Superior temporal gyrus (tissue), 1 donor: ENCODE data around the gene IGLL1.
"Not testable (repeated sequence)": the region's sequence is repeated elsewhere in the genome, so short reads cannot be mapped to it uniquely, and the experiment has no call there.

Experiments used
- DNase-seq: peaks from one replicate; pipeline ENCODE4 v3.0.0-alpha.2; 2016; ENCODE audit errors: extremely low spot score

IGLL1 gene

DNA sequence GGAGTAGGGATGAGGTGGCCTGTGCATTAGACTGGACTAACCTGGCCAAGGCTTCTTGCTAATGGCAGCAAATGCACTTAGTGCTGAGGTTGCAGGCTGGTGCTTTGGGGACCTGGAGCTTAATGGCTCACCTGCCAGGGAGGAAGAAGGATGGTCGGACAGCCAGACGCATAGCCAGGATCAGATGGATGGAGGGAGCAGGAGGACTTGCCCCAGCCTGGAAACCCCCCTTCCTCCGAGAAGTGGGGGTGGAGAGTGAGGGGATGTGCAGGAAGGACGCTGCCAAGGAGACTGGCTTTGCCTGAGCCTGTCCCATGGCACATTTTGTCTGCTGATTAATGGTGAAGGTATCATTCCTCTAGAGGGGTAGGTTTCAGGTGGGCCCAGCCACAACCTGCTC is 17.9 kb downstream of the IGLL1 start:
- no peak for DNase-seq

DNA sequence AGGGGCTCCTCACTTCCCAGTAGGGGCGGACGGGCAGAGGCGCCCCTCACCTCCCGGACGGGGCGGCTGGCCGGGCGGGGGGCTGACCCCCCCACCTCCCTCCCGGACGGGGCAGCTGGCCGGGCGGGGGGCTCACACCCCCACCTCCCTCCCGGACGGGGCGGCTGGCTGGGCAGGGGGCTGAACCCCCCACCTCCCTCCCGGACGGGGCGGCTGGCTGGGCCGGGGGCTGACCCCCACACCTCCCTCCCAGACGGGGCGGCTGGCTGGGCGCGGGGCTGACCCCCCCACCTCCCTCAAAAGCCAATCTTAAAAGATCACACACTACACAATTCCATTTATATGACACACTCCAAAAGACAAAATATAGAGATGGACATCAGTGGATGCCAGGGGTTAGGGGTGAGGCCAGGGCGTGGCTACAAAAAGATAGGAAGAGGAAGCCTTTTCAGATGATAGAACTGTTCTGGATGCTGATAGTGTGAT is 19.0 kb downstream of the IGLL1 start:
- DNase-seq = not testable (repeated sequence)

DNA sequence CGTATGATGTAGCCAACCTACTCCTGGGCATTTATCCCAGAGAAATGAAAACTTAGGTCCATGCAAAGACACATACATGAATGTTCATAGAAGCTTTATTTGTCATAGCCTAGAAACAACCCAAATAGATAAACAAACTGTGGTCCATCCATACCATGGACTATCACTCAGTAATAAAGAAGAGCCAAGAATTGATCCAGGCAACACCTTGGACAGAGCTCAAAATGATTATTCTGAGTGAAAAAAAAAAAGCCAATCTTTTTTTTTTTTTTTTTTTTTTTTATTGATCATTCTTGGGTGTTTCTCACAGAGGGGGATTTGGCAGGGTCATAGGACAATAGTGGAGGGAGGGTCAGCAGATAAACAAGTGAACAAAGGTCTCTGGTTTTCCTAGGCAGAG is 19.9 kb downstream of the IGLL1 start:
- not testable (repeated sequence) for DNase-seq

DNA sequence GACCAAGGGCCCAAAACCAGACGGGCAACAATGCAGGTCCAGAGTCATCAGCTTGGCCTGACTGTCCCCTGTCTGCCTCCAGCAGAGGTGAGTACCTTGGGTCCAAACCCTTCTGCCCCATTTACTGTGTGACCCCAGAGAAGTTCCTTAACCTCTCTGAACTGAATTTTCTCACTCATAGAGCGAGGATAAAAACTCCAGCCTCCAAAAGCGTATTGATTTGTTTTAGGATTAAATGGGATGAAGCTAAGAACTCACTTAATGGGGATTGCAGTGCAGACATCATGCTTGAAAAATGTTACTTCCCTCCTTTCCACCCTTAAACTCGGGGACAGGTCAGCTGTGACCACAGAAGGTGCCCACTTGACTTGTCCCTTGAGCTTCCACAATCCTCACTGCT is 22.6 kb downstream of the IGLL1 start:
- DNase-seq = no peak

DNA sequence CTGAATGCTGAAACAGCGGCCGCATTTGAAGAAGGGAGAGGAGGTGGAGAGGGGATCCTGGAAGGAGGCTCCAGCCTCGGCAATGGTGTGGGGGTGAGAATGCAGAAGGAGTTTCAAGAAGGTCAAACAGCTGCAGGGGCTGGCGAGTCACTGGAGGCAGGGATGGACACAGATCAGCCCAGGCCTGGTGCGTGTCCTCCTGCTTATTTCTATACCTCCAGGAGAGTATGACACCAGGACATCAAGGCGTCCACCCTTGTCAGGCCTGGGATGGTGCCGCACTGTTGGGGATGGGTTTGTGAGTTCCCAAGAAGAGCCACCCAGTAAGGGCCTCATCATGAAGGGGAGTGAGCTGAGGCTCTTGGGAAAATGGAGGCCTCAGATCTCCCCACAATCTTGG is 23.1 kb downstream of the IGLL1 start:
- DNase-seq = no peak

DNA sequence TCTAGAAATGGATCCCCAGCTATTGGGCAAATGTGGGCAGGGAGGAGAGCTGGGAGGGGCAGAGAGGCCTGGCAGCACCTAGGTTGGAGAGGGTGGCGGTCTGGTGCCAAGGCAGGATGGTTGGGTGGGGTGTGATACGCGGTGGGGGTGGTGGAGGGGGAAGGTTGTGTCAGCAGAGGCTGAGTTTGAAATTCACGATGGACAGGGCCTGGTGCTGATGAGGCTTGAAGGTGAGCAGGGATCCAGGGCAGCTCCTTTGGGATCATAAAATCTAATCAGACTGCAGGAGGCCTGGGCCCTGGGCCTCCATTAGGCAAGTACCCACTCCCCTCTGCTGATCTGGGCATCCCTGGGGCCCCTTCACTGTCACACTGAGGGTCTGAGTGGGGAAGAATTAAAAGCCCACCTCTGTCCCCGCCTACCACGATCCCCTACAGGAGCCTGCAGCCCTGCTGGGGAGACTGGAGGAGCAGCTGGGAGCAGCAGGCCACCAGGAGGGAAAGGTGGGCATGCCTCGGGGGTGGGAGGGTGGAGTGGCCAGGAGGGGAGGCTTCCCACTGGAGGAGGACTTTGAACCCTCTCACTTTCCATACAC is 24.0 kb downstream of the IGLL1 start:
- no peak for DNase-seq

DNA sequence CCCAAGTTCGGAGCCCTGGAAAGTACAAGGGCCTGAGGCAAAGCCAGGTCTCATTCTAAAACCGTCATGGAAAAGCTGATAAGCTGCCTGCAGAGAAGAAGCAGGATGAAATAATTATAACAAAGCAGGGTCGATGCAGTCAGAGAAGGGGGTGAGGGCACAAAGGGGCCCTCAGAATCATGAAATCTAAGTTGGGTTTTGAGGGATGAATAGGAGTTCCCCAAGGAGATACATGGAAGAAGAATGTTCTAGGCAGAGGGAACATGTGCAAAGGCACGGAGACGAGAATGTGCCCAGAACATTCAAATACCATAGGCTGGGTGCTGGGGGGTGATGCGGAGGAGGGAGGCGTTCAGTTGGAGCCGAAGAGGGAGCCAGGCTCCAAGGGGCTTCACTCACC is 25.0 kb downstream of the IGLL1 start:
- no peak for DNase-seq

DNA sequence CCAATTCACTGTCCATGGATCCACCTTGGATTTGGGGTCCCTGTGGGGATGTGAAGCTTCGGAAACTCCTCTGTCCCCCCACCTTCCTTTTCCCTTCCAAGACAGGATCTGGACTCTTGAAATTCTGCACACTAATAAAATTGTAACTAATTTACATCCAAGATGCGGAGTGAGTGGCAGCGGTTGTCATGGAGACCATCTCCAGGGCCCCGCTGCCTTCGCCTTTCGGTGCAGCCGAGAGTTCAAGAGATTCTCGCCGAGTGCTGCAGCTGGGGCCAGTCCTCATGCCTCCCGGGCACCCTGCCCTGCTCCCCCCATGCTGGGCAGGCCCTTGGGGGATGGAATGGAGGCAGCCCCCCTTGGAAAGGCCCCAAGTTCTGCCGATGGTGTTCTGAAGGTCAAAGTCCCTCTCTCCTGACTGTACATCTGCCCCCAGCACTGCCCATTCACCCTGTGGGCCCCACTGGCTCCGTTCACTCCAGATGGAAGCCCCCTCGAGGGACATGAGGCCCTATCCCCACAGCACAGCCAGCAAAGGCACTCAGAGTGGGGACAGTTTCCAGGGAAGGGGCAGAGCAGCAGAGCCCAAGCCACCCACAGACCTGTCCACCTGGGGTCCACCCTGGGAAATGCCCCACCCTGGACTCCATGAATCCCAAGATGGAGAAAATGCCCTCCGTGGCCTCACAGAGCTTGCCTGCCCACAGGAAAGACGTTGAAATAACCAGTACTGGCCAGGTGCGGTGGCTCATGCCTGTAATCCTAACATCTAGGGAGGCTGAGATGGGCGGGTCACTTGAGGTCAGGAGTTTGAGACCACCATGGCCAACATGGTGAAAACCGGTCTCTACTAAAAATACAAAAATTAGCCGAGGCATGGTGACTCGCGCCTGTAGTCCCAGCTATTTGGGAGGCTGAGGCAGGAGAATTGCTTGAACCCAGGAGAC is 25.9 kb downstream of the IGLL1 start:
- no peak for DNase-seq

DNA sequence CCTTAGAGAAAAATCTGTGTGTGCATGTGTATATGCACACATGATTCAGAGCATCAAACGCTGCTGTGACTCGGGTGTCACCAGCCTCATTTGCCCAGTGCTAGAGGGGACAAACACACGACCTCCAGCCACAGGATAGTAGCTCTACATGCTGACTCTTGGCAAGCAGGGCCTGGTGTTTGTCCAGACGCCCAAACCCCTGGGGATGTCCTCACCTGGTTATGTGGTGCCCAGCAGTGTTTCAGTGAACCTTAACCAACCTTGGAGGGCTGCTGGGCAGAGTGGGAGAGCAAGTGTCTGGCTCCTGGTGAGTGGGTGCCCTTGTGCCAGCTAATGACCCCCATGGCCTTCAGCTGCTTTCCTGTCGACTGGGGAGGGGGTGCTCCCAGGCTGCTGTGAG is 26.7 kb downstream of the IGLL1 start:
- no peak for DNase-seq

DNA sequence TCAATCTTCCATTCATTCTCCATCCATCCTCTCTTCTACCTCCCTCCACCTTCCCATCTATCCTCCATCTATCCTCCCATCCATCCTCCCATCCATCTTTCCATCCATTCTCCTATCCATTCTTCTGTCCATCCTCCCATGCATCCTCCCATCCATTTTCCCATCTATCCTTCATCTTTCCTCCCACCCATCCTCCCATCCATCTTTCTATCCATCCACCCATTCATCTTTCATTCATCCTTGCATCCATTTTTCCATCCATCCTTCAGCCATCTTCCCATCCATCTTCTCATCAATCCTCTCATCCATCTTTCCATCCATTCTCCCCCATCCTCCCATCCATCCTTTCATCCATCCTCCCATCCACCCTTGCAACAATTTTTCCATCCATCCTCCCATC is 27.5 kb downstream of the IGLL1 start:
- no peak for DNase-seq

DNA sequence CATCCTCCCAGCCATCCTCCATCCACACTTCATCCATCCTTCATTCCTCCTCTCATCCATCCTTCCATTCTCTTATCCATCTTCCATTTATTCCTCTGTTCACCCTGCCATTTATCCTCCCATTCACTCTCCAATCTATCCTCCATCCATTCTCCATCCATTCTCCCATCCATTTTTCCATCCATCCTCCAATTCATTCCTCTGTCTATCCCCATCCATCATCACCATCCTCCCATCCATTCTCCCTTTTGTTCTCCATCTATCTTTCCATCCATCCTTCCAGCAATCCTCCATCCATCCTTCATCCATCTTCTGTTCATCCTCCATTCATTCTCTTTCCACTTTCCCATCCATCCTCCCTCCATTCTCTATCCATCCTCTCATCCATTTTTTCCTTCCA is 28.7 kb downstream of the IGLL1 start:
- DNase-seq = no peak

DNA sequence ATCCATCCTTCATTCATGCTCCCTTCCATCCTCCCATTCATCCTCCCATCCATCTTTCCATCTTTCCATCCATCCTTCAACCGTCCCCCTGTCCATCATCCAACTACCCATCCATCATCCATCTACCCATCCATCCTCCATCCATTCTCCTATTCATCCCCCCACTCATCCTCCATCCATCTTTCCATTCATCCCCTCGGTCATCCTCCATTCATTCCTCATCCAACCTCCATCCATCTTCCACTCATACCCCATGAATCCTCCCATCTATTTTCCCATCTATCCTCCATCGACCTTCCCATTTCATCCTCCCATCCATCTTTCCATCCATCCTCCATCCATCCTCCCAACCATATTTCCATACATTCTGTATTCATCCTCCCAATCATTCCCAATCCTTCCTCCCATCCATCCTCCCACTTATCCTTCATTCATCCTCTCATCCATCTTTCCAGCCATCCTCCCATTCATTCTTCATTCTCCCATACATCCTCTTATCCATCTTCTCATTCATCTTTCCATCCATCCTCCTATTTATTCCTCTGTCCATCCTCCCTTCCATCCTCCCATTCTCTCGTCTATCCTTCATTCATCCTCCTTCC is 29.9 kb downstream of the IGLL1 start:
- DNase-seq = no peak

DNA sequence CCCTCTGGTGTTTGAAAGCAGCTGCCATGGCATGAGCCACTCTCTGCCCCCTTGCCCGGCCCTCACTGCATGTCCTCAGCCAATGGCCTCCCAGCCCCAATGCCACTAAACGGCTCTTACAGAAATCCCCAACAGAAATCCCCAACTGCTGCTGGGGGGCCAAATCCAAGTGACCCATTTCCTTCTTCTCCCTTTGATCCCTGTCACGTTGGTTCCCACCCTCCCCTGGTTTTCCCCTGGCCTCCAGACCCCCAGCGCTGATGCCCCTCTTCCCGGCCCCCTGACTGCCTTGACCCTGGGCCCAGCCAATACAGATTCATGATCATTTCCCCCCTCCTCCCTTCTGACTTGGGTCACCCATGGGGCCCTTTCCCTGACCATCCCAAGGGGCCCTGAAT is 30.9 kb downstream of the IGLL1 start:
- DNase-seq = no peak

DNA sequence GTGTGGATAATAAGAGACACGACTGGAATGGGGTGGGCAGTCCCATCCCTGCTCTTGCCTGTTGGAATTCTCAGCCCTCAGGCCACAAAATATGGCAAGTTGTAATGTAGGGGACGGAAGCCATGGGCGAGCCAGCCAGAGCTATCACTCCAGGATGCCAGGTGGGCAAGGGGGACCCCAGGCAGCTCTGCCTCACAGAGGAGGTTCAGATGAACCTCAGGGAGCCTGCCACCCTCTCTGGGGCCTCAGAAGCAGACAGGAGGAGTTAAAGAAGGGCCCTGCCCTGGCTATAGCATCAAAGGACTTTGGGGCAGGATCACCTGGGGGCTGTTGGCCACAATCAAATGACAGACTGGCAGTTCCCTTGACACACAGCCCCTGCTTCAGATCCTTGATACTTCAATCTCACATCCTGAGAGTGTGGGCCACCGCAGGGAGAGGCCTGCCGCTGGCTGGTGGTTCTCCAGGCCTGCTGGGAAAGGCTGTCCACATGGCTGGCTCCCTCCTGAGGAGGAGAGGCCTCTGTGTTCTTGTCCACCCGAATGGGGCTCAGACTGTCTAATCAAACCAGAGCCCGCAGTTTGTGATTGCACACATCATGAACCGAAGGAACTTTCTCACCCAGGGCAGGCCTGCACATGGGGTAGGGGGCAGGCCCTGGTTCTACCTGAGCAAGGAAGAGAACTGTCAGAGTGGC is 31.4 kb downstream of the IGLL1 start:
- no peak for DNase-seq

DNA sequence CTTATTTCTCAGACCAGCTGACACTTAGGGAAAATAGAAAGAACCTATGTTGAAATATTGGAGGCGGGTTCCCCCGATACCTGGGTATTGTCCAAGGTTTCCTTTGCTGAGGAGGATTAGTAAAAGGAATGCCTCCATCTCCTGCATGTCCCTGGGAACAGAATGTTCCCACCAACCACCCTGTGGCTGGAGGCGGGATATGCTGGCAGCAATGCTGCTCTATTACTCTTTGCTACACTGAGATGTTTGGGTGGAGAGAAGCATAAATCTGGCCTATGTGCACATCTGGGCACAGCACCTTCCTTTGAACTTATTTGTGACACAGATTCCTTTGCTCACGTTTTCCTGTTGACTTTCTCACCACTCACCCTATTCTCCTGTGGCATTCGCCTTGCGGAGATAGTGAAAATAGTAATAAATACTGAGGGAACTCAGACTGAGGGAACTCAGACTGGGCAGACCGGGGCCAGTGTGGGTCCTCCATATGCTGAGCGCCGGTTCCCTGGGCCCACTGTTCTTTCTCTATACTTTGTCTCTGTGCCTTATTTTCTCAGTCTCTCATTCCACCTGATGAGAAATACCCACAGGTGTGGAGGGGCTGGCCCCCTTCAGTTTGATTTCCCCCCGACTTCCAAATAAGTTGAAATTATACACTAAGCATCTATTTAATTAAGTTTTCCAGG is 32.1 kb downstream of the IGLL1 start:
- no peak for DNase-seq

DNA sequence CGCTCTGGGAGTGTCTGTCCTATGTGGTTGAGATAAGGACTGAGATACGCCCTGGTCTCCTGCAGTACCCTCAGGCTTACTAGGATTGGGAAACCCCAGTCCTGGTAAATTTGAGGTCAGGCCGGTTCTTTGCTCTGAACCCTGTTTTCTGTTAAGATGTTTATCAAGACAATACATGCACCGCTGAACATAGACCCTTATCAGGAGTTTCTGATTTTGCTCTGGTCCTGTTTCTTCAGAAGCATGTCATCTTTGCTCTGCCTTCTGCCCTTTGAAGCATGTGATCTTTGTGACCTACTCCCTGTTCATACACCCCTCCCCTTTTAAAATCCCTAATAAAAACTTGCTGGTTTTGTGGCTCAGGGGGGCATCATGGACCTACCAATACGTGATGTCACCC is 32.7 kb downstream of the IGLL1 start:
- DNase-seq = not testable (repeated sequence)

DNA sequence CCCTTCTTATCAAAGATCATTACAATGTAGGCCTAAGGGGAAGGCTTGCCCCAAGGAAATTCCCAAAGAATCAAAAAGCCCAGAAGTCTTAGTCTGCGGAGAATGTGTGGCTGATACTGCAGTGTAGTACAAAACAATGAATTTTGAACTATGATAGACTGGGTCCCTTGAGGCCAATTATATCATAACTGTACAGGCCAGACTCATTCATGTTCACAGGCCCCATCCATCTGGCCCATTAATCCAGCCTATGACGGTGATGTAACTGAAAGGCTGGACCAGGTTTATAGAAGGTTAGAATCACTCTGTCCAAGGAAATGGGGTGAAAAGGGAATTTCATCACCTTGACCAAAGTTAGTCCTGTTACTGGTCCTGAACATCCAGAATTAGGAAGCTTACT is 35.2 kb downstream of the IGLL1 start:
- DNase-seq = no peak

DNA sequence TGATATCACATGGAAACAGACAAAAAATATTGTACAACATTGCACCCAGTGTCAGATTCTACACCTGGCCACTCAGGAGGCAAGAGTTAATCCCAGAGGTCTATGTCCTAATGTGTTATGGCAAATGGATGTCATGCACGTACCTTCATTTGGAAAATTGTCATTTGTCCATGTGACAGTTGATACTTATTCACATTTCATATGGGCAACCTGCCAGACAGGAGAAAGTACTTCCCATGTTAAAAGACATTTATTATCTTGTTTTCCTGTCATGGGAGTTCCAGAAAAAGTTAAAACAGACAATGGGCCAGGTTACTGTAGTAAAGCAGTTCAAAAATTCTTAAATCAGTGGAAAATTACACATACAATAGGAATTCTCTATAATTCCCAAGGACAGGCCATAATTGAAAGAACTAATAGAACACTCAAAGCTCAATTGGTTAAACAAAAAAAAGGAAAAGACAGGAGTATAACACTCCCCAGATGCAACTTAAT is 36.5 kb downstream of the IGLL1 start:
- DNase-seq = not testable (repeated sequence)

DNA sequence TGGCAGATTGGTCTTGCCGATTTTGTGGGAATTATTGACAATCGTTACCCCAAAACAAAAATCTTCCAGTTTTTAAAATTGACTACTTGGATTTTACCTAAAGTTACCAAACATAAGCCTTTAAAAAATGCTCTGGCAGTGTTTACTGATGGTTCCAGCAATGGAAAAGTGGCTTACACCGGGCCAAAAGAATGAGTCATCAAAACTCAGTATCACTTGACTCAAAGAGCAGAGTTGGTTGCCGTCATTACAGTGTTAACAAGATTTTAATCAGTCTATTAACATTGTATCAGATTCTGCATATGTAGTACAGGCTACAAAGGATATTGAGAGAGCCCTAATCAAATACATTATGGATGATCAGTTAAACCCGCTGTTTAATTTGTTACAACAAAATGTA is 37.2 kb downstream of the IGLL1 start:
- no peak for DNase-seq

DNA sequence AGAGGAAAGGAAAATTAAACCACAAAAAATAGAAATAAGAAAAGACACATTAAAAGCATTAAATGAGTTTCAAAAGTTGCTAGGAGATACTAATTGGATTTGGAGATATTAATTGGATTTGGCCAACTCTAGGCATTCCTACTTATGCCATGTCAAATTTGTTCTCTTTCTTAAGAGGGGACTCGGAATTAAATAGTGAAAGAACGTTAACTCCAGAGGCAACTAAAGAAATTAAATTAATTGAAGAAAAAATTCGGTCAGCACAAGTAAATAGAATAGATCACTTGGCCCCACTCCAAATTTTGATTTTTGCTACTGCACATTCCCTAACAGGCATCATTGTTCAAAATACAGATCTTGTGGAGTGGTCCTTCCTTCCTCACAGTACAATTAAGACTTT is 37.7 kb downstream of the IGLL1 start:
- DNase-seq = not testable (repeated sequence)

DNA sequence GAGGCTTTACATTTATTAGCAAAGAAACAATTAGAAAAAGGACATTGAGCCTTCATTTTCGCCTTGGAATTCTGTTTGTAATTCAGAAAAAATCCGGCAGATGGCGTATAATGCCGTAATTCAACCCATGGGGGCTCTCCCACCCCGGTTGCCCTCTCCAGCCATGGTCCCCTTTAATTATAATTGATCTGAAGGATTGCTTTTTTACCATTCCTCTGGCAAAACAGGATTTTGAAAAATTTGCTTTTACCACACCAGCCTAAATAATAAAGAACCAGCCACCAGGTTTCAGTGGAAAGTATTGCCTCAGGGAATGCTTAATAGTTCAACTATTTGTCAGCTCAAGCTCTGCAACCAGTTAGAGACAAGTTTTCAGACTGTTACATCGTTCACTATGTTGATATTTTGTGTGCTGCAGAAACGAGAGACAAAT is 38.2 kb downstream of the IGLL1 start:
- DNase-seq = peak; percentile 76
